ENCODE data around the gene HAGHL.
"Not testable (repeated sequence)": the region's sequence is repeated elsewhere in the genome, so short reads cannot be mapped to it uniquely, and the experiment has no call there.

HAGHL gene

DNA sequence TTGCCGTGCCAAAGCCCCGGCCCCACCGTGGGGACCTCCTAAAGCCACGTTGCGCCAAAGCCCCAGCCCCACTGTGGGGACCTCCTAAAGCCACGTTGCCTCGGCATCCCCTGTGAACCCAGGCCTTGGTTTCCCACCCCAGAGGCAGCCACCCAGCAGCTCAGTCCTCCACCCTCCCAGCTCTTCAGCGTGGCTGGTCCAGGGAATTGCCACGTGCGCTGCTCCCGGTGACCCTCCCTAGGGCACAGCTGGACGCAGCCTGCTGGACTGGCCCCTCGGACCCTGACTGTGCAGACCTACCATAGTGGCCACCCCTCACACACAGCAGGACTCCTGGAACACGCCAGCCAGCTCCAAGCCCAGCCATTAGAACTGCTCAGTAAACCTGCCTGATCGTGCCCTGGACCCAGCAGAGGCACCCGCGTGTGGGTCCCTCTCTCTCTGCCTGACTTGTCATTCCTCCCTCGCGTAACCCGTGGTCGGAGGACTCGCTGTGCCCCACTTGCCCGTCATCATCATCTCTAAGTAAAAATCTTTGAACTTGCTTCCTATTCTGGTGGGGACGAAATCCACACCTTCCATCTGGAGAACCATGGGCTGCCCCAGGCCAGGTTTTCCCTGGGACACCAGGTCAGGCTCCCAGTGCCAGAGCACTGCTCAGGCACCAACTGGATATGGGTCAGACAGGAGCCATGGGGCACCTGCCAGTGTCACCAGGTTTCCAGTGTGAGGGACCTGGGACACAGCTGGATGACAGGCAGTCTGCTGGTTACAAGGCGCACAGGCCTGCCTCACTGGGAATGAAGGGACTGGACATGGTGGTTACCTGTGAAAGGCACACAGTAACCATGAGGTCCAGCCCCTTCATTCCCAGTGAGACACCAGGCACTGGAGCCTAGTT lies 8.3 kb downstream of the HAGHL start:
- no peak for DNase-seq (ENCODE audit: low read depth)

GRCh38 chr16:735982-736453 lies 9.1 kb downstream of the HAGHL start:
- DNase-seq (ENCODE audit: low read depth) = no peak

- DNase-seq (ENCODE audit: low read depth) = no peak
Measured at GRCh38 chr16:736936-737481, 10.1 kb downstream of the HAGHL start.

DNA sequence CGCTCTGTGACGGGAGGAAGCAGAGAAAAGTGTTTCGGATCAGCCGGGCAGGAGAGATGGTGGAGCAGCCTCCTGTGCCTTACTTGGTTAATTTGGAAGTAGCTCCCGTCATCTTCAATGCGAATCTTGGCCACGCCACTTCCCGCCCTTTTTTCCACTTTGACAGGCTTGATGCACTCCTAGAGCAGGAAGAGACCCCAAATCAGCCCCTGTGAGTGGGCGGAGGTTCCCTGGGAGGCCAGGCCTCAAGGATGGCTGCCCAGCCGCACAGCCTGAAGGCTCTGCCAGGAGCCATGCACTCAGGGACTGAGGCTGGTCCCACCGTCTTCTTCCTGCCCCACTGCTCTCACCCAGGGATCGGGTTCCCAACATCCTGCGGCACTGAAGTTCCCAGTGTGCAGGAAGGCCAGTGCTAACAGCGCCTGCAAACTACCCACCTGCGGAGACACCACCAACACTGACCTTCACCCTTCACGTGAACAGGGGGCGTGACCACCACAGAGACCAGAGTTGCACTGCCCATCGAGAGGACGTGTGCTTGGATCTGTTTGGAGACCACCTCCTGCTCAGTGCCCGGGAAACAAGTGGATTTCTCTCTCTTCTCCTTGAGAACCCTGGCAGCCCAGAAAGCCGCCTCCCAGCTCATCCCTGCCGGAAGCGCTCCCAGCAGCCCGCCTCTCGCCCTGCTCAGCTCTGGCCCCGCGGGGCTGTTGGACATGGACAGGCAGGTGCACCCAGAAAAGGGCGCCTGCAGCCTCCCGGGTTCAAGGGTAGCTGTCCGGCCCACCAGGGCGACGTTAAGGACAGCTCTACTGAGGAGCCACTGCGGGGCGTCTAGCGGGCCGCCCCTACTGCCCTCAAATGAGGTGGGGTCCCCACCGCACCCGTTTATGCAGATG lies 12.9 kb downstream of the HAGHL start:
- DNase-seq (ENCODE audit: low read depth) = no peak

- DNase-seq (ENCODE audit: low read depth) = no peak
Measured at GRCh38 chr16:740459-740763, 13.5 kb downstream of the HAGHL start.

GRCh38 chr16:740764-741505 lies 14.0 kb downstream of the HAGHL start, which contains the start of gene CIAO3:
Gene CIAO3, minus strand, starts transcription at chr16:740997. Its CDS starts 12 bp downstream, at chr16:740985.
- peak; percentile 81 for DNase-seq (ENCODE audit: low read depth)

DNA sequence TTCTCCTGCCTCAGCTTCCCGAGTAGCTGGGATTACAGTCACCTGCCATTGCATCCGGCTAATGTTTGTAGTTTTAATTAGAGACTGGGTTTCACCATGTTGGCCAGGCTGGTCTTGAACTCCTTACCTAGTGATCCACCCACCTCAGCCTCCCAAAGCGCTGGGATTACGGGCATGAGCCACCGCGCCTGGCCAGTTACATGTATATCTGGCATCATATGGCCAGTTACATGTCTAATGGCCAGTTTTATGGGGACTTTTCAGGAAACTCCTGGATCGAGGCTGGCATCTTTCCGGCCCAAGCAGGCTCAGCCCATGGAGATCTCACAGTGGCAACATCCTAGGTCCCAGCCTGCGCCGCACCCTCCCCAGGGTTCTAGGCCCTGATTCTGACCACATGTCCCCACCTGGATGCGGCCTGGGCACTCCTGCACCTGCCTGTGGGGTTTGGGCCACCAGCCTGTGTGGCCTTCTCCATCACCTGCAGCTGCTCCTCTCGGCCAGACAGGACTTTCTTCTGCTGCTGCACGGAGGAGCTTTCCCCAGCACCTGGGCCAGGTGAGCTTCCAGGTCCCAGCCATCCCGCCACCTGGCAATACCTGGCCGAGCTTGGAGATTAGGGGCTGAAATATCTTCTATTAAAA lies 15.2 kb downstream of the HAGHL start:
- DNase-seq (ENCODE audit: low read depth) = no peak

DNA sequence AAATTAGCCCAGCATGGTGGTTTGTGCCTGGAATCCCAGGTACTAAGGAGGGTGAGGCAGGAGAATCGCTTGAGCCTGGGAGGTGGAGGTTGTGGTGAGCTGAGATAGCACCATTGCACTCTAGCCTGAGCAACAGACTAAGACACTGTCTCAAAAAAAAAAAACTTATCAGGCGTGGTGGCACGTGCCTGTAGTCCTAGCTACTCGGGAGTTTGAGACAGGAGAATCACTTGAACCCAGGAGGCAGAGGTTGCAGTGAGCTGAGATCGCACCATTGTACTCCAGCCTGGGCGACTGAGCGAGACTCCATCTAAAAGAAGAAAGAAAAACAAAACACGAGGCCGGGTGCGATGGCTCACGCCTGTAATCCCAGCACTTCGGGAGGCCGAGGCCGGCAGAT lies 16.0 kb downstream of the HAGHL start:
- DNase-seq (ENCODE audit: low read depth) = not testable (repeated sequence)

DNA sequence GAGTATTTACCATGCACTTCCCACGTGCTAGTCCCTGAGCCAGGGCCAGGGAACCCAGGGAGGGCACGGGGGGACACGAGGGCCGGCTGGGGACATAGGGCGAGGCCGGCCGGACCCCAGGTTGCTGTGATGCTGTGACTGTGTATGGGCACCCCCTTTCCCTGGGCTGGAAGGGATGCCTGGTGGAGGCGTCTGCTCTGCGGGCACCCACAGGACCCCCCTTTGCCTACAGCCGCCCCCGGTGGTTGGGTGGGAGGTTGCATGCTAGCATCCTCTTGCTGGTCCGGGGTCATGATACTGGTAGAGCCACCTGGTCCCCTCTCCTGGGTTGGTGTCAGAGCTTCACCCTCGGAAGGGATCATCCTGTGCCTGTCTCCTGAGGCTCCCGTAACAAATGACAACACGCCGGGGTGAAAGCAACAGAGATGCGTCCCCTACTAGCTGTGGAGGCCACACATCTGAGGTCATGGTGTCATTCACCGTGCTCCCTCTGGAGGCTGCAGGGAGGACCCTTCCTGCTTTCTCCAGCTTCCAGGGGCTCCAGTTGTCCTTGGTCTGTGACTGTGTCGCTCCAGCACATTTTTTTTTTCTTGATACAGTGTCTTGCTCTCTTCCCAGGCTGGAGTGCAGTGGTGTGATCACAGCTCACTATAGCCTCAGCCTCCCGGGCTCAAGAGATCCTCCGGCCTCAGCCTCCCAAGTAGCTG lies 17.0 kb downstream of the HAGHL start:
- no peak for DNase-seq (ENCODE audit: low read depth)

GRCh38 chr16:745739-746138 lies 18.8 kb downstream of the HAGHL start:
- DNase-seq (ENCODE audit: low read depth) = no peak

GRCh38 chr16:746637-747036 lies 19.7 kb downstream of the HAGHL start:
- DNase-seq (ENCODE audit: low read depth) = no peak

DNA sequence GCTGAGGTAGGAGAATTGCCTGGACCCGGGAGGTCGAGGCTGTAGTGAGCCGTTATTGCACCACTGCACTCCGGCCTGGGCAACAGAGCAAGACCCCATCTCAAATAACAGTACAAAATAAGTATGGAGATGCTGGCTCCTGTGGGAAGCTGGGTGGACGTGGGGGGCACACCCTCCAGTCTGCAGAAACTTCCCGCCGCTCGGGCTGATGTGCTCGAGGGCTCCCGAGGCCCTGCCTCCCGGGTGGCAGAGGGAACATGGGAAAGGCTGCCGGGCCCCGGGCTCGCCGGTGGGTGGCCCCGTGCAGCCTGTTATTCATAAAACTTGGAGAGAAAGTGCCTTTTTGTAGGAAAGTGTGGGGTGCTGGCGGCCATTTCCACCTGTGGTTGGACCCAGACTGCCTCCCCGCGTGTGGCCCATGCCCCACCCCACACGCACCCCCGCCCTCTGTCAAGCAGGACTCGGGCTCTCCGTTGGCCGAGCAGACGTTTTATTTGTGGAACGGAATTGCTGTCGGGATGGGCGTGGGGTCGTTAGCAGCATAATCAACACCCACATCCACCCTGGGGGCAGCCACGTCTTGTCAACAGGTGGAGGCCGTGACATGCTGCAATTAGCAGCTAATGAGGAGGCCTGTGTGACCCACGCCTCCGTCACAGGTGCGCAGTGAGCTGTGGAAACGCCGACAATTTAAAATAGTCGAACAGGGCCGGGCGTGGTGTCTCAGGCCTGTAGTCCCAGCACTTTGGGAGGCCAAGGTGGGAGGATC lies 21.3 kb downstream of the HAGHL start:
- DNase-seq (ENCODE audit: low read depth) = no peak

DNA sequence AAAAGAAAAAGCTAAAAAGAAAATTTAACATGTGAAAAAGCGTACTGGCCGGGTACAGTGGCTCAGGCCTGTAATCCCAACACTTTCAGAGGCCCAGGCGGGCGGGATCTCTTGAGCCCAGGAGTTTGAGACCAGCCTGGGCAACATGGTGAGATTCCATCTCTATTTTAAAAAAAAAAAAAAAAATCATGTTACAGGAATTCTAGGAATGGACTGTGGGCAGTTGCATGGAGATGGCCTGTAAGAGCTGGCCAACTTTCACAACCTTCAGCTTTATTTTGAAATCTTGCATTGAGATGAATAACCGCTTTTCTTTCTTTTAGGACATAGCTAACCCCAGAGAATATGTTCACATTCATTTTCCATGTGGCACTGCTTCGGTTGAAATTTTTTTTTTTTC lies 22.1 kb downstream of the HAGHL start:
- DNase-seq (ENCODE audit: low read depth) = no peak

- no peak for DNase-seq (ENCODE audit: low read depth)
Measured at GRCh38 chr16:750485-750884, 23.6 kb downstream of the HAGHL start.

GRCh38 chr16:751152-752006 lies 24.5 kb downstream of the HAGHL start:
- DNase-seq (ENCODE audit: low read depth) = no peak

DNA sequence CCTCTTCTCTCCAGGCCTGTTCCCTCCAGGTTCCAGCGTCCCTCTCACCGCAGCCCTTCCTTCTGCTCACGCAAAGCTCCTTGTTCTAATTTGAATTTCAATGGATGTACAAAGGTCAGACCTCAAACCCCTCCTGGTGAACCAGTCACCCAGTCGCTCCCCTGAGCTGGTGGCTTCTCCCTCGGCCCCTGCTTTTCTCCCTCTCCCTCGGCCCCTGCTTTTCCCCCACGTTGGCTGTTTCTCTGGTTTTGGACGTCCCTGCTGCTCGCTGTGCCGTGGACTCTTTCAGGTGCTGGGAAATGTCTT lies 25.1 kb downstream of the HAGHL start:
- DNase-seq (ENCODE audit: low read depth) = no peak

DNA sequence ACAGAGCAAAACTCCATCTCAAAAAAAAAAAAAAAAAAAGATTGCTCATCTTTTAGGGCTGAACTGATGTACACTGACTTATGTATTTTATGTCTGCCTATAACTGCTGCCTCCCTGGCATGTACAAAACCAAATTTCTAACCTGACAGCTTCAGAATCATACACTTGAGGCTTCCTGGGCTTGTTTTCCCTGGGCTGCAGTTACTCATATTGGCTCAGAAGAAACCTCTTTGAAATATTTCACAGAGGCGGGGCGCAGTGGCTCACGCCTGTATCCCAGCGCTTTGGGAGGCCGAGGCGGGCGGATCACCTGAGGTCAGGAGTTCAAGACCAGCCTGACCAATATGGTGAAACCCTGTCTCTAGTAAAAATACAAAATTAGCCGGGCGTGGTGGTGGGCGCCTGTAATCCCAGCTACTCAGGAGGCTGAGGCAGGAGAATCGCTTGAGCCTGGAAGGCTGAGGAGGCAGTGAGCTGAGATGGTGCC lies 27.3 kb downstream of the HAGHL start:
- not testable (repeated sequence) for DNase-seq (ENCODE audit: low read depth)

- no peak for DNase-seq (ENCODE audit: low read depth)
Measured at GRCh38 chr16:754656-755055, 27.8 kb downstream of the HAGHL start.

GRCh38 chr16:756428-756827 lies 29.5 kb downstream of the HAGHL start:
- no peak for DNase-seq (ENCODE audit: low read depth)
